T-helper 2 cell treated with Interferon-gamma antibody and Interleukin-4, amounts not matched to agents 100 ng/mL and 5 ng/mL, for 36 hours (primary cell): Measurements from ENCODE around the gene CMIP. TPM values are rescaled to one million over a fixed set of nuclear protein-coding genes. Genes with fewer than 3 reads are reported as not detected.

Source experiments
- intact Hi-C: fragments of 100-400 bp; cut with micrococcal nuclease; formaldehyde crosslinking; loops from one replicate; pipeline ENCODE4 v1.15.1; 2023
- total RNA-seq: library from RNA; stranded (reverse); gene quantifications from 2 replicates; pipeline ENCODE4 v1.2.3, GENCODE V29; 2022

The CMIP gene
- total RNA-seq, 1 donor from 2014 or later = 64.3 TPM

DNA sequence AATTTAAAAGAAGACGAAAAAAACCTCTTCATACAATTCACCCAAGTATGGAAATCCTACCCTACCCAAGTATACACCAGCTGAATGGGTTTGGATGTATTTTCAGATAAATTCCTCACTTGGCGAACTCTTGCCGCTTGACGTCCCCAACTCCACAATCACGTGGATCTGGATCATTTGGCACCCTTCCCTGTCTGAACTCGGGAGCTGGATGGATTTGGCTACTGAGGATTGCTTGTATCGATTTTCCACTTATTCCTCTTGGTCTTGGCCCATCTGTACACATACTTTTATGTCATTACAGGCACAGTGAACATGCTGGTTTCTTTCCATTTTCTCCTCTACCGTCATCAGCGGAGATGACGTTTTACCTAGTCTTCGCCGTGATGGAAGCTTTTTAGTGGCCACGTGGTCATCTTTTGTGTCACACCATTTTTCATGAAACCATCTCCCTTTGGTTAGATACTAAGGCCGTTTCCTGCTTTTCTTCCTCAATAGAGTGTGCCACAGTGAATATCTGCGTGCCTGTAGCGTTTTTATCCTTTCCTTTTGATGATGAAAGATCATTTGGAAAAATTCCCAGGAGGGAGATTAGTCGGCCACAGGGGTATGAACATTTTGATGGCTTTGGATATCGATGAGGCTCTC, 47.1 kb downstream of the CMIP start:
- intact Hi-C loops = no loop called here

DNA sequence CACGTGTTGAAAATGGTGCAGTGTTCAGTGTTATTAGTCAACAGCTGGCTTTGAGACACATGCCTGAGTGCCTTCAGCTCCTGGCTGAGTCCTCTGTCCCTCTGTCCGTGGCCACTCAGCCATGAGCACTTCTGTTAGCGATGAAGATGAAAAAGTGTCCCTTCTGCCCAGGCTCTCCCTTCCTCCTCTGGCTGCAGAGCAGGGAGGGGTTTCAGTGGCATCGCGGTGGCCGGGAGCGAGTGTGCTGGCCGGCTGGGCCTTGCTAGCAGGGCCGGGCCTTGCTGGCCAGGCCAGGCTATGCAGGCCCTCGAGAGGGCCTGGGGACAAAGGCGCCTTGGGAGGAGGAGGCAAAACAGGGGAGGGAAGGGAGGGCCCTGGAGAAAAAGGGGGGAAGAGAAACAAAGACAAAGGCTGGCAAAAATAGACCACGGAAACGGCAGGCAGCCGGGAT, 47.7 kb downstream of the CMIP start:
- intact Hi-C loops = no loop called here

DNA sequence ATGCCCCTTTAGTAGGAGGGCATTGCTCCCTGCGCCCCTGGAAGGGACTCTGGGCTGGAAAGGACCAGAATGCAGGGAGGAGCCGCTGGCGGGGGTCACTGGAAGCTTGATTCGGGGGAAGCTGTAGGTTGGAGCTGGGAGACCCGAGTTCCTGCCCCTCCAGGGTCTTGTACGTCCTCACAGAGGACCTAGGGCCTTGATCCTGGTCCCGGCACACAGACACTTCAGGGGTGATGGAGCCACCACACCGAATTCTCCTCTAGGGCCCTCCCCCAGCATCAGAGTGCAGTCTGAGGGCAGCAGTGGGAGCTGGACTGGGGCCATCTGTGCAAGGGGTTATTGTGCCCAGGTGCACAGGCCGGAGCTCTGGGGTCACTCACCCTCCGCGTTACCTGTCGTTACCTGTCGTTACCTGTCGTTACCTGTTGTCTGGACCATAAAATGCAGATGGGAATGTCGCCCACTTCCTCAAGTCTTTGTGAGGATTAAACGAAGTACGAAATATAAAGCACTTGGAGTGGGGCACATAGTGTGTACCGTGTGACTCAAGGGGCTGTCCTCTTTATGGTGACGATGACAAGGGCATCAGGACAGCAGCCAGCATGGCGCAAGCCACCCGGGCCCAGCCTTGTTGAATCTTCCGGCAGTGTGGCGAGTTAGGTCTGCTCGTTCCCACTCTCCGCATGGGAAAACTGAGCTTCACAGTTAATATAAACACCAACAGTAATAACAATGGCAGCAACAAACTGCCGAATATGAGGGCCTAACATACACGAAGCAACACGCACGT, 48.6 kb downstream of the CMIP start:
- intact Hi-C loops = no loop called here

DNA sequence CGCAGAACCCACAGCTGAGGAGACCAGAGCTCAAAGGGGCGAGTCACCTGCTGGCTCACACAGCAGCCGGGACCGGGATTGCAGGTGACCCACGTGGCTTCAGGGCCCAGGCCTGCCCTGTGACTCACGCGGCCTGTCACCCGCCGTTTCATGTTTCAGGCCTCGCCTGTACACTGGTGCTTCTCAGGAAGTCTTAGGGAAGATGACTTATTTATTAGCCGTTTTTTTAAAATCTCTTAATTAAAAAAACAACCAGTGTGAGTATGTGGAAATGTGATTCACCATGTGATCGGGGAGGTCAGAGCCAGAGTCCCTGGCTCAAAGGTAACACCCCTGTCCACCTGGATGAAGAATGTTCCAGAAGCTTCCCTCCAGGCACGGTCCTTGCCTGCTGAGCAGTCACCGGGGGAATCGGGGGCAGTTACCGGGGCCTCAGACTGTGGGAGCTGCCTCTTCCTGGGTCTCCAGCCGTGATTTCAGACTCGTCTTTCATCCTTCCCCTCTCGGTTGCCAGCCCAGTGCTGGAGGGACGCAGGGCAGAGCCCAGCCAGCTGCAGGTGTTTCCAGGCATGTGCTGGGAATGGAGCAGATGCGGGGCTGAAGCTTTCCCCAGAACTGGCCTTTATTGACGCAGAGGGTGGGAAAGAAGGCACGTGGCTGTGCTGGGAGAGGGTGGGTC, 49.3 kb downstream of the CMIP start:
- intact Hi-C loops = no loop called here

DNA sequence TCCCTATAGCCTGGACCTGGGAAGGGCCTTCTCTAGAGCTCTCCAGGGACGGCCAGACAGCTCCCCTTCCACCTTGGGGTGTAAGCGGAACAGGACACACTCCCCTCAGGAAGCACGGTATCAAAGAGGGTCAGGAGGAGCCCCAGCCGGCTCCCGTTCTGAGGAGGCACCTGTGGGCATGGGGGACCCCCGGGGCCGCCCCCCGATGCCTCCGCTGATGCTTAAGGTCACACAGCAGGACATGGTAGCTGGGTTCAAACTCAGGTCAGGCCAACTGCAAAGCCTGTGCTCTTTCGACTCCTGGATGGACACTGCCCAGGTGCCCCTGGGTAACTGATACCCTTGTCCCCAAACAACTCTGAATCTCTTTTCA, 49.8 kb downstream of the CMIP start:
- intact Hi-C loops = no loop called here

DNA sequence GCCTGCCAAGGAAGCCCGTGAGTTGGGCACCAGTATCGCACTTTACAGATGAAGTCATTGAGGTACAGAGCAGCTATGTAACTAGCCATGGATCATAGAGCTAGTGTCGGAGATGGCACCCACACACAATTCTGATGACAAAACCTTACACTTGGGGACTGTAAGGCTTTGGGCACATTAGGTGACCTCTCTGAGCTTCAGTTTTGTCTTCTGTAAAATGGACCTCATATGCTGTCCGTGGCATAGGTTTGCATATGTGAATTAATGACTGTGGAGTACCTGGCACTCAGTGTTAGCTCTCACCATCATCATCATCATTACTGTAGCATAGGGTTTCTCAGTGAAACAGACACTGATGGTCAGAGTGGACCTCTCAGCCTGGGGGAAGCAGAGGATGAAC, 50.3 kb downstream of the CMIP start:
- intact Hi-C loops = no loop called here

DNA sequence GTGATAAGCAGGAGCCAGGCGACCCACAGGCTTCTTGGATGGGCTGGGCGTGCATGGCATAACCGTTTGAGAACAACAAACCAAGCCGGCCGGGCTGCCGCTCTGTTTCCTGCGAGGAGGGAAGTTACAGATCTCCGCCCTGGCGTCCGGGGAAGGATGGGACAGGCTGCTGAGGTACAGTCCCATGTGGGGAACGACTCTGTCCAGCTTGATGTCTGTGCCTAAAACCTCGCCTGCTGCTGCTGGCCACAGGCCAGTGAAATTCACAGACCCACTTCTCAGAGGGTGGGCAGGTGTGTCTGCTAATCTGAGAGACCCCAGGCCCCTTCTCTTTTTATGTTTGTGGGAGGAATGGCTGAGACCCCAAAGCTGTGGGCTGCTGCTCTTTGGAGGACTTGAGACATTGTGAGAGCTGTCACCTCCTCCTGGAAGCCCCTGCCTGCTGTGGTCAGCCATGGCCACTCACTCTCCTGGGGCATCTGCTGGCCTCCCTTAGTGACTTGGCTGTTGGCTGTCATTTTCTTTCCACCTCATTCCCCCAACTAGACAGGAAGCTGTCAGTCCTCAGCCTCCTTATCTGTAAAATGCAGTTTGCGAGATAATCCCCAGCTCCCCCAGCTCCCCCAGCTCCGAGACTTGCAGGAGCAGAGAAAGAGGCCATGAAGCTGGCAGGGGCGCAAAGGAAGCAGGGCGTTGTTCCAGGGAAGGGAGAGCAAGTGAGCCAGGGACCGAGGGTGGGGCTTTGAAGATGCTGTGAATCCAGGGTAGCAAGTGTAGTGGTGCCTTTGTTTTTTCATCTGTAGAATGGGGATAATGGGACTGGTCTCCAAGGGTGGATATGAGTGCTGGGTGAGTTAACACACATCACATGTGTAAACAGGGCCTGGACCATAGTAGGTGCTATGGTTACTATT, 51.0 kb downstream of the CMIP start:
- intact Hi-C loops = no loop called here

DNA sequence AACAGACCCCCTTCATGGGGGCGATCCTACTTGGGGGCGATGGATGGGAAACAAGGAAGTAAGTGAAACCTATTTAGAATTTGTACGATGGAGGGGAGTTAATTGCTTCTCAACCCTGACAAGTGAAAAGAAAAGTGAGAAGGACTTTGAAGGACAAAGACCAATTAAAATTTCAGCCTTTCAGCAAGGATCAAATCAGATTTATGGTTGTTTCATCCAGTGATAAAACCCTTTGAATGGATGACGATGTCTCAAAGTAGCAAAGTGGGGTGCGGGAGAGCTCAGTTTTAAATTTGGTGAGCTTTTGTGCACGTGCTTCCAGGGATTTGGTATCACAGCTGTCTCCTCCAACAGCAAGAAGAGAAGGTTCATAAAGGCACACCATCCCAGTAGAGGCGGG, 51.7 kb downstream of the CMIP start:
- intact Hi-C loops = no loop called here

DNA sequence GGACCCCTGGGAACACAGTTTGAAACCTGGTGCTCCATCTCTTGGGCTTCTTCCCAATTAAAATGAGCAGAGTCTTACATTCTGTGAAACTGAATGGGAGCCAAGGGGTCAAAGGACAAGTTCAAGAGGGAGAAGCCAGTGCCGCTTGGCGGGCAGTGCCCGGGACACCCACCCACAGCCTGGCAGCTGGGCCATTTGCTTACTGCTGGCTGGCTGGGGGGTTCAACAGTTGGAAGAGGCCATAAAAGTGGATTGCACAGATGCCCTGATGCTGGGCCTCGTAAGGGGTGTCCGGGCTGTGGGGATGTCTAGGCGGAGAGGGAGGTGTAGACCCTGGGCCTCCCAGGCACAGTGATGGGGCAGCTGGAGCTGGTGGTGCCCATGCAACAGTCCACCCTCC, 52.1 kb downstream of the CMIP start:
- intact Hi-C loops = no loop called here

DNA sequence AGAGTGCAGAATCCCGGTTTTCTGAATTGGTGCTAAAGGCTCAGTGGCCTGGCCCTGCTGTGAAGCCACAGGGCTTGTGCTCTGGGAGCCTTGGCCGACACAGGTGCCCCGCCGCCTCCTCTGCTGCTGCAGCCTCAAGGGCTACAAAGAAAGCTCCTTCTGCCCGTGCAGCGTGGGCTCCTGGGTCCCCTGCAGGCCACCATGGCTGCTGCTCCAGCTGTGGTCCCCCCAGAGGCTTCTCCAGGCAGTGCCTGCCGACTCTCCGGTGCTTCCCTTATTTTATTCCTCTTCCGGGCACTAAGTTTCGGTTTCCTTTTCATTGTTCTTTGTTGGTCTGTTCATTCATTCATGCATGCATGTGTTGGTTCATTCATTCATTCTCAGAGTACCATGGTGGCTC, 53.1 kb downstream of the CMIP start:
- intact Hi-C loops = no loop called here

DNA sequence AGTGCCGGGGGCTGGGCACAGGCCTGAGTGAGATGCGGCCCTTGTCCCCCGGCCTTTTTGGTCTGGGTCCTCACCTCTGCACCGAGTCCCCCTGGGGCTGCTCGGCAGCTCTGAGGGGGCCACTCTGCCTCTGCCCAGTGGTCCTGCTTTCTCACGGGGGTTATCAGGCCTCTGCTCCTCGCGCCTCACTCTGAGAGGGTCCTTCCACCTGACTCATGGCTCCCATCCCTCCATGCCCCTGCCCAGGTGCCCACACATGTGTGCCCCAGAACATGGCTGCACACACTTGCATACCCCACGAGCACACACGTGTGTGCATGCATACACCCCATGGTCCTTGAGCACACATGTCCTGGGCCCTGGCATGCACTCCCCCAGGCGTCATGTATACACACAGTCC, 53.7 kb downstream of the CMIP start:
- intact Hi-C loops = no loop called here

DNA sequence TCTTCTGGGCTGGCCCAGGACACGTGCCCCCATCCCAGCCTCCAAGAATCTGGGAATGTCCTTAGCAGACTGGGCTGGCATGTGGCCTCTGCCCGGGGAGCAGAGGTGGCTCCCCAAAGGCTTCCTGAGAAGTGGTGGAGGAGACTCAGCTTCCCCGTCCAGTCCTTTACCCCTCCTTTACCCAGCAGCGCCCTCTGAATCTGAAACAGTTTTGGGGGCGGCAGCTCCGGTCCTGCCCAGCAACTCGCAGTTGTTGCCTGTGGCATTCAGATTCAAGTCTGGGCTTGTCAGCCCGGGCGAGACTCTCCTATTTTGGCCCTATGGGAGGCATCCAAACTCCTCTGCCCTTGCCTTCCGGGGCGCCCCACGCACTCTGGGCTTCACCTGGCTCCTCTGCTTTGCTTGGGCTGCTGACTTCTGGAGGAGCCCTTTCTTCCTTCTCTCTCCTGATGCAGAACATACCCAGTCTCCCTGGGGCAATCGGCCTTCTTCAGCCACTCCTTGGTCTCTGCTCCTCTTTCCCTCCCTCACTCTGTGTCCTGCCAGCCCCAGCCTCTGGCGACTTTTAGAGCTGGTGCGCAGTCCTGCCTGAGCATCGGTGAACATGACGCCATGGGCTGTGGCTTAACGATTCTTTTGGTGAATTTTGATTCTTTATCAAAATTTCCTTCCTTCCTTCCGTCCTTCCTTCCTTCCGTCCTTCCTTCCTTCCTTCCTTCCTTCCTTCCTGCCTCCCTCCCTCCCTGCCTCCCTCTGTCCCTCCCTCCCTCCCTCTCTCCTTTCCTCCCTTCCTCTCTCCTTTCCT, 55.2 kb downstream of the CMIP start:
- intact Hi-C loops = no loop called here

DNA sequence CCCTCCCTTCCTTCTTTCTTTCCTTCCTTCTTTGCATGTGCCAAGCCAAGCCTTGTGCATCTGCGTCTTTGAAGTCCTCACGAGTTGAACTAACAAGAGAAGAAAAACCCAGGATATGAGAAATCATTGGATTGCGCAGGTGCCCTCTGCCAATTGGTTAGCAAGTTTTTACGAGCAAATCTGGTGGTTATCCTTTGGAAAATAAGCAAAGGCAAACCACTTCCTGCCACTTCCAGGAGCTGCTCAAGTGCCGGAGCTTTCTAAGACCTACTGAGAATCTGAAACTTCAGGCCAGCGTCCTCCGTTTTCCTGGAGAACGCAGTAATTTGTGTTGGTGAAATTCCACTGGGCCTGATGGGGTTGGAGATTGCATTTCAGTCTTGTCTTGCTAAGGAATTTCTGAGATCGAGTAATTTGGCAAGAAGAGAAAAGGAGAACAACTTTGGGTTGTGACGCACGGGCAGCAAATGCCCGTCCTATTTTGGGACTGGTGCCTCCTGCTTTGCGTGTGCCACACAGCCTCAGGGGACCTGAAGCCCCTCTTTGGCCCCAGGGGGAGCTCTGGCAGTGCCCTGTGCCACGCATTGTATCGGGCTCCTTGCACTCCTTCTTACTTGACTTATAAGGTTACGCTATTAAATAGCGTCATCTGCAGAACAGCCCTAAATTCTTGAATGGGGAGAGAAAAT, 56.4 kb downstream of the CMIP start:
- intact Hi-C loops = no loop called here

DNA sequence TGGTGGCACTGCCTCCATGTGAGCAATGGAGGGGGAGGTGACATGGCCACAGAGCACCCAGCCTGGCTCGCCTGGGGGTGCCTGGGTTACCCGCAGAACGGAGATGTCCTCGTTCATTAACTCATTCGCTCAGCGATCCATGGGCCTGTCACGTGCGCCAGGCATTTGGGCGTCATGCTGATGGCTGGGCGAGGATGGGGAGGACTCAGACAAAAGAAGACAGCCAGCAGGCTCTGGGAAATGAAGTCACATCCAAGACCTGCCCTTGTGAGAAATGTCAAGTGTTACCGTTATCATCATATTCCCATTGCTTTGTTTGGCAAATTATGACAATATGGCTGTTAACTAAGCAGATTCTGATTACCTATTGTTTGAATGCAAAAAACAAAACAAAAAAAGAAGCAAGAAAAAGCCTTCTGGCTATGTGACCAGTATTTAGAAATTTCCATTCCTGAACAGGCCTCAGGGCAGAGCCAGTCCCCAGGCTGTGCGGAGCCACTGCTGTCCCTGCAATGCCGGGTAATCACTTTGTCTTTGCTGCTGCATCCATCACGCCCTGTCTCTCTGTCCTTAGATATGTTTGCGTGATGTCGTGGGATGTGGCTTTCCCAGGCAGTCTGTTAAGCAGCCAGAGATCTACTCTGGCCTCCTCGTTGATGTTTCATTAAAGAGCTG, 57.9 kb downstream of the CMIP start:
- intact Hi-C loops = no loop called here

DNA sequence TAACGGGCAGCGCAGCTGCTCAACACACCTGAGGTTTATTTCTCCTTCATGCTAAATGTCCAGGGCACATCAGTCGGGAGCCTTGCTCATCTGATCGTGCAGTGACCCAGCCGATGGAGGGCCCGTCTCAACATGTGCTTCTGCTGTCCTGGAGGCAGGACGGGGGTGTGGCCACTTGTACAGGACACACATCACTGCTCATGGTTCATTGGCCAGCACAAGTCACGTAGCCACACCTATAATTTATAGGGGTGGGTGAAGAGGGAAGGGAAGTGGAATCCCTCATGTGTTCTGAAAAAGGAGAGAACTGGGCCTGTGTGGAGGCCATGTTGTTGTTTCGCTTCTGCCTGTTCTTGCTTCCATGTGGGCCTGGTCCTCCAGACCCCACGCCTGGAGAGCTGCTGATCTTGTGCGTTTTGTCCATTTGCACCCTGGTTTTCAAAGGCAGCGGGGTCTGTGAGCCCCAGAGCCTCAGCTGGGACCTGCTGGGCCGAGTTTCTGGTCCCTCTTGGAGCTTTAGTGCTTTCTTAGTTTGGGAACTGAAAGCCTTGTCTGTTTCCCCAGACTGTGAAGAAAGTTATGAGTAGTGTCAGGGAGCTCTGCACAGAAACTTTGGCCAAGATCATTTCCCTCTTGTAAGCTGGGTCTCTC, 60.5 kb downstream of the CMIP start:
- intact Hi-C loops = no loop called here

DNA sequence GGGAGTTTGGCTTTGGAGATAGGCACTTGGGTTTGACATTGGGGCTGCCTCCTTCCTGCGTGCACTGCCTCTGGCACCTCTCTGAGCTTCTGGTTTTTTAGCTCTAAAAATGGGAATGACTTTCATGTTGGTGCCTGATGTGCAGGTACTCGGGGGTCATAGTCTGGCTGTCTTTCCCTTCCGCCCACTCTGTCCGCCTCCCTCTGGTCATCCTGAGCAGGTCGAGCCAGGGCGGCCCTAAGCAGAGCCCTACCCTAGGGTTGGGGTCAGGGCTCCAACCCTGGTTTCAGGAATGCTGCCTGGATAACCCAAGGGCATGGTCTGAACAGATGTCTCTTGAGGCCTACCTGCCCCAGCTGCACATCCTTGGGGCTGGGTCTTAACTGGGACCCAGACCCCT, 64.8 kb downstream of the CMIP start:
- intact Hi-C loops = no loop called here

DNA sequence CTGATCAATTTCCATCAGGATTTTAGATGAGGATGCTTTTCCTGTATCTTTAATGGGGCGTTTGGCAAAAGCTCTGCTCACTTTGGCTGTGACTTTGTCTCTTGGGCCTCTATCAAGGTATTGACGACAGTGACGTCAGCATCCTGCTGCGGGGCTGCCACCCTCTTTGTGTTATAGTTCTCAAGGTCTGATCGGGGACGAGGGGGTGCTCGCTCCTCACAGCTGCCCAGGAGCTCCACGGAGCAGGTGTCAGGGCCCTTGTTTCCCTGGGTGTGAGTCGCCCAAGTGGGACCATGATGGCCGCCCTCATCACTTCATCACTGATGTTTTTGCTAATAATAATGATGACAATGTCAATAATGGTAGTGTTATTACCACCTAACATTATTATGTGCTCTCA, 65.4 kb downstream of the CMIP start:
- intact Hi-C loops = no loop called here

DNA sequence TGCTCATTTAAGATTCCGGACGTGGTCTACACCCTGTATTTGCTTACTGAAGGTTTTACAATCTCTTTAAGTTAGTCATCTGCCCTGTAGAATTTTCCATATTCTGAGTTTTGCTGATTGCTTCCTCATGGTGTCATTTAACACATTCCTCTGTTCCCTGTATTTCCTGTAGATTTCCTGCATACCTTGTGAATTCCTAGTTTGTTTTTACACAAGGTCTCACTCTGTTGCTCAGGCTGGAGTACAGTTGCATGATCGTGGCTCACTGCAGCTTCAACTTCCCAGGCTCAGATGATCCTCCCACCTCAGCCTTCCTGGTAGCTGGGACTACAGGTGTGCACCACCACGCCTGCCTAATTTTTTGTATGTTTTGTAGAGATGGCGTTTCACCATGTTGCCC, 66.8 kb downstream of the CMIP start:
- intact Hi-C loops = no loop called here
